Muscle of leg (tissue), 11 donors: ENCODE measurements around the gene WDR44. TPM values are rescaled to one million over a fixed set of nuclear protein-coding genes. Genes with fewer than 3 reads are reported as not detected.

Experiments used
- DNase-seq: peaks from one replicate; pipeline ENCODE4 v3.0.0; 2013
- H3K27ac ChIP-seq: one replicate; pipeline ENCODE4 v1.5.1; 2013; ENCODE audit warnings: mild to moderate bottlenecking, low read length, control low read depth
- H3K27me3 ChIP-seq: one replicate; pipeline ENCODE4 v1.6.1; 2013; ENCODE audit warnings: low read length; ENCODE audit not compliant: control insufficient read depth, insufficient read depth
- H3K36me3 ChIP-seq: one replicate; pipeline ENCODE4 v1.6.1; 2013; ENCODE audit warnings: low read length; ENCODE audit not compliant: control insufficient read depth, insufficient read depth
- H3K4me1 ChIP-seq: one replicate; pipeline ENCODE4 v1.6.1; 2013; ENCODE audit warnings: low read length; ENCODE audit not compliant: control insufficient read depth, insufficient read depth
- H3K4me3 ChIP-seq: one replicate; pipeline ENCODE4 v1.5.1; 2013; ENCODE audit warnings: low read length, control low read depth
- H3K9me3 ChIP-seq: replicated peaks from 2 replicates; pipeline ENCODE4 v1.6.1; 2013; ENCODE audit warnings: low read depth, low read length; ENCODE audit not compliant: control insufficient read depth
- WGBS: methylation state at CpG from one replicate; pipeline ENCODE4 v1.1.5; 2013; ENCODE audit warnings: missing lambda C conversion rate; ENCODE audit not compliant: insufficient coverage; 5-methylcytosine and 5-hydroxymethylcytosine counted together
- polyA plus RNA-seq, 8 donors: library from polyadenylated mRNA; unstranded; fragments of 120-200 nt; gene quantifications; one replicate each; pipeline versions ENCODE4 v1.2.1 to v1.2.3, GENCODE V29; 2013; ENCODE audit warnings: inconsistent platforms in 1 of 8, low replicate concordance in 1 of 8; ENCODE audit not compliant: insufficient read length in 8 of 8, insufficient read depth in 1 of 8
- total RNA-seq: library from RNA; stranded (reverse); fragments of 120-200 nt; gene quantifications from one replicate; pipeline ENCODE4 v1.2.4, GENCODE V29; 2013

WDR44 gene
- total and polyA plus RNA-seq, 9 donors, result 49.2 to 75.1 (median 63.9) TPM

DNA sequence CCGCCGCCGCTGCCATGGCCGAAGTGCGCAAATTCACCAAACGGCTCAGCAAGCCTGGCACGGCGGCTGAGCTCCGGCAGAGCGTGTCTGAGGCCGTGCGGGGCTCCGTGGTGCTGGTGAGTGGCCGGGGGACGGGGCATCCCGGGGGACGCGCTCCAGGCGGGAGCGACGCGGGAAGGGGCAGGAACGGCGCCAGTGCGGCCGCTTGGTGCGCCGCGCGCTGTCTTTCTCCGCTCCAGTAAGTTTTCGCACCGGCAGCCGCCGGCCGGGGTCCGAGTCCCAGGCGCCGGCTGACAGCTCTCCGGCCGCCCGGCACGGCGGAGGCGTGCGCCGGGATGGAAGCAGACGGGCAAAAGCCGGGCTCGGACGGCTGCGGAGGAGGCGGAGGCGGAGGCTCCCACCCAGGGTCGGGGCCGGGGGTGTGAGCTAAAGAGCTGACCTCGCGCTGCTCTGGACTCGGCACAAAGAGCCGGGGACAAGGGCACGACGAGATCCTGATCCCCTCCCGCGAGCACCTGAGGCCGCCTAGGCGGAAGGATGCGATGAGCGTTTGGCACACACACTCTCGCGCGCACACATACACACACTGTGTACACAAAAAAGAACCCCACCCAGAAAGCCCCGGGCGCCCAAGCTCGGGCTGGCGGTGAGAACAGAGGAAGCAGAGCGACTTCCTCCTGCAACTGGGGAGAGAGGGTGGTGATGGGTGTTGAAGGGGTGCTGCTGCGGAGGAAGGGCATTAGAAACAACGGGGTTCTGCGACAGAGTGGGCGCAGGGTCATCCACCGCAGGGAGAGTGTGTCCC lies 150.3 kb downstream of the WDR44 start:
- Histone ChIP-seq H3K4me1 (peaks cover 18% of the 10 kb centered on the region), H3K27ac (peak overlapping the region; percentile 55), H3K27me3 (peaks cover 17% of the 10 kb centered on the region), H3K4me3 (peak overlapping the region; percentile 64), H3K9me3 (no peaks in the 10 kb centered on the region), H3K36me3 (no peaks in the 10 kb centered on the region)
- WGBS, result 34% methylated on average over 67 of the region's 81 CpGs
- peak; percentile 63 for DNase-seq

DNA sequence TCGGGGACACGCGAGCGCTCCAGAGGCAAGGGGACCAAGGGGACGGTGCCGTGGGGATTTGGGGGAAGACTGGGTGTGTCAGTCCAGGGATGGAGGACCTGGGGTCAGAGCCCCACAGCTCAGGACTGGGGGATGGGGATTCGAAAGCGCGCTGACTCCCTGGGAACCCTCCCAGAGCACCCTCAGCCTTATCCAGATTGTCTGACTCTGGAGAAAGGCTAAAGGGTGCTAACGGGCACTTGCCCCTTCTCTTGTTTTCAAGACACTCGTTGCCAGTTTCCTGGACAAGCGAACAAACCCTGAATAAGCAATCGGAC lies 150.8 kb downstream of the WDR44 start:
- H3K27me3 ChIP-seq, result peaks cover 17% of the 10 kb centered on the region
- 38% methylated on average over 6 of the region's 13 CpGs for WGBS
- no peaks in the 10 kb centered on the region for H3K36me3 ChIP-seq
- H3K4me1 ChIP-seq, result peaks cover 18% of the 10 kb centered on the region
- H3K4me3 ChIP-seq, result peak overlapping the region; percentile 64
- no peaks in the 10 kb centered on the region for H3K9me3 ChIP-seq
- DNase-seq, result no peak
- peak overlapping the region; percentile 55 for H3K27ac ChIP-seq

DNA sequence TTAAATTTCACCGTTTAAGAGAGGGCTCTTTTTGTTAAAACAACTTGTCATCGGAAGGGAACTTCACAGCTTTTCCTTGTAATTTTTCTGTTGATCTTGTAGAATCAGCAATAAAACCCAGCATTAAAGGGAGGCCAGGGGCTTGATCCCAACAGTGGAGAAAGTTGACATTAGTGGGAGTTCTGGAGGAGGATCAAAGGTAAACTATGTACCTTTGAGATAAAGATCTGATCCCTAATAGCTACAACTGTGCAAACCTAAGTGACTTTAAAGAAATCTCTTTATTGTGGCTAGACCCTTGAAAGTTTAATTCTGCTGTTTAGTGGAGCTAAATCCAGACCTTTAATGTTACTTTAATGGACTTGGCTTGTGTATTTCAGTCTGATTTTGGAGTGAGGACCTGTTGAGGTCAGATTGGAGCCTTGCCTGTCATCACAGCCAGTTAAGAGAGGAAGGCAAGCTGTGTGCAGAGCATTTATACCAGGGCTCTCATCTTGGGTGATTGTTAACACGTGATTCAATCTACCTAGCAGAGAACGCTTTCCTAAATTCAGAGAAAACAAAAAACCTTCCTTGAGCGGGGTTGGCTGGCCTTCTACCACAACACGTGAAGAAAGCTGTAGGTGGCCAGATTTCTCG lies 151.4 kb downstream of the WDR44 start:
- 61% methylated on average over 2 of the region's 7 CpGs for WGBS
- Histone ChIP-seq H3K4me1 (peaks cover 18% of the 10 kb centered on the region), H3K27ac (peak overlapping the region; percentile 55), H3K27me3 (peaks cover 17% of the 10 kb centered on the region), H3K9me3 (no peaks in the 10 kb centered on the region), H3K4me3 (peak overlapping the region; percentile 64), H3K36me3 (no peaks in the 10 kb centered on the region)
- DNase-seq, result peak; percentile 50

DNA sequence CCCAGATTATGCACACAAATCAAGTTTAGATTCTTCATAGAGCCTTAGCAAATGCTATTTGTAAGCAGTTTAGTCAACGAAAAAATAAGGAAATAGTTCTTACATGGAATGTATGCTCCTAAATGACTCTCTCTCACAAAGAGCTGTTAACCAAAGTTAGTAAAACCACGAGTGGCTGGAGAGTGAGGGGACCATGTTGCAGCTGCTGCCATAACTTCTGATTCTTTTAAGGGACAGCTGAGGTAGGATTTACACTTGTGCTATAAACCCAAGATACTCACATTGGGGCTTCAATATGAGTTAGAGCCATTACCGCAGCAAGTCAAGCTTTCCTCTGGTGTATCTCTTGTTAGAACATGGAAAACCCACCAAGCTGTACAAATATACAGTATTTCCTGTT lies 152.4 kb downstream of the WDR44 start:
- no peak overlapping the region for H3K27ac ChIP-seq

DNA sequence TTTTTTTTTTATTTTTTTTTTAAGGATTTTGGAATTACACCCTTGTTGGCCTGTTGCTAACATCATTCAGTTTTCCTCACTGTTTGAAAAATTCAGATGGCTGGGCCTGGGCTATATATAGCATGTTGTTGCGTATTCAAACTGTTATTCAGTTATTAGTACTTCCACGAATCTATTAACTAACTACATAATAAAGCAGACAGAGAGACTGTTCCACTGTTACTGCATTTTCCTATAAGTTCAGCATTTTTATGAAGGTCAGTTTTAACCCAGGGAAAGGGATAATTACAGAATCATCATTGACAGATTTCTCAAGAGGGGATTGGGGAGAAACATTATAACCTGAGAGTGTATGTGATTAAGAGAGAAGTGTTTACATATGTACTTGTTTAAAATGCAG lies 152.8 kb downstream of the WDR44 start:
- DNase-seq, result peak; percentile 30
- no CpG with 5 or more reads among the region's 2 CpGs for WGBS
- H3K27ac ChIP-seq, result no peak overlapping the region
- H3K4me3 ChIP-seq, result no peak overlapping the region
- peaks cover 18% of the 10 kb centered on the region for H3K4me1 ChIP-seq
- no peaks in the 10 kb centered on the region for H3K36me3 ChIP-seq
- H3K27me3 ChIP-seq, result peaks cover 17% of the 10 kb centered on the region
- H3K9me3 ChIP-seq, result no peaks in the 10 kb centered on the region

More for the DNA sequence above, 152.4 kb downstream of the WDR44 start:
- Histone ChIP-seq H3K4me3 (no peak overlapping the region), H3K9me3 (no peaks in the 10 kb centered on the region), H3K4me1 (peaks cover 18% of the 10 kb centered on the region), H3K27me3 (peaks cover 17% of the 10 kb centered on the region), H3K36me3 (no peaks in the 10 kb centered on the region)
- WGBS, result no CpG with 5 or more reads among the region's 3 CpGs
- no peak for DNase-seq

DNA sequence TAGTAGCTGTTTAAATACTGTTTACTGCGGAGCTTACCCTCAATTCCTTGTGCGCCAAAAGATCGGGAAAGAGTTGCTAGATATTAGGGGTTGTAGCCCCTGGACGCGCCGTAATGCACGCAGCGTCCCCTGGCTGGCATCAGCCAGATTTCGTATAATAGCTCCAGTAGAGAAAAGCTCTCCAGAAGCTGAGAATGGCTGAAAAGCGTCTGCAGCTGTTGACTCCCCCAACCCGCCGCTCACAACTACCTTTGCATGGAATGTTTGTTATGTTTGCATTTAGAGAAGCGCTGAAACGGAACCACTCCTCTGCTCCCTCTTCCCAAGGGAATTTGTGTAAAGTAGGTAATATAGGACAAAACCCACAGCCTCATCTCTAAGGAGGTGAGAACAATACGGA lies 153.4 kb downstream of the WDR44 start:
- DNase-seq, result peak; percentile 25
- 44% methylated on average over 9 of the region's 15 CpGs for WGBS
- H3K4me1 ChIP-seq, result peaks cover 18% of the 10 kb centered on the region
- no peak overlapping the region for H3K4me3 ChIP-seq
- no peaks in the 10 kb centered on the region for H3K9me3 ChIP-seq
- no peak overlapping the region for H3K27ac ChIP-seq
- no peaks in the 10 kb centered on the region for H3K36me3 ChIP-seq
- H3K27me3 ChIP-seq, result peaks cover 17% of the 10 kb centered on the region

Other genes starting within 250 kb of the WDR44 start
- 47.1 TPM for gene KLHL13, start 229.3 kb upstream of the WDR44 start, total RNA-seq
- gene KLHL13, start 229.3 kb upstream of the WDR44 start, polyA plus RNA-seq, result 10 to 100 TPM; 44.5 to 70.1 (median 58.6) TPM
- 35.5 TPM for gene DOCK11, start 149.7 kb downstream of the WDR44 start, total RNA-seq
- 10 to 100 TPM; 16.1 to 32.8 (median 20.6) TPM for gene DOCK11, start 149.7 kb downstream of the WDR44 start, polyA plus RNA-seq